ENCODE results near the gene ZSWIM7.

Gene ZSWIM7, protein sequence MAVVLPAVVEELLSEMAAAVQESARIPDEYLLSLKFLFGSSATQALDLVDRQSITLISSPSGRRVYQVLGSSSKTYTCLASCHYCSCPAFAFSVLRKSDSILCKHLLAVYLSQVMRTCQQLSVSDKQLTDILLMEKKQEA

GRCh38 chr17:15999141-15999973 lies at the start of gene ZSWIM7, which contains the start of gene TTC19:
ZSWIM7 (minus strand) TSS chr17:15999704; CDS start chr17:15999594, 110 bp downstream.
TTC19 (plus strand) TSS chr17:15999824; CDS start chr17:15999849, 25 bp downstream.
- peaks cover 22% of the 10 kb centered on the region for H3K4me1 Mint-ChIP-seq
- H3K27ac Mint-ChIP-seq, result peak within 1 kb of the TSS; percentile 94 to 99 (median 98)
- TF ChIP-seq CTCF (IDR thresholded peaks at IDR 0.05; ENCODE audit: unreplicated experiment in 3 of 3), result no peak
- peaks cover 4% of the 10 kb centered on the region for H3K9me3 Mint-ChIP-seq
- H3K36me3 Mint-ChIP-seq (ENCODE audit: low read depth), result peaks cover 45% of the 10 kb centered on the region
- H3K4me3 Mint-ChIP-seq, result peak within 1 kb of the TSS; percentile 97 to 98 (median 98)
- H3K27me3 Mint-ChIP-seq (ENCODE audit: low read depth), result no peaks in the 10 kb centered on the region

DNA sequence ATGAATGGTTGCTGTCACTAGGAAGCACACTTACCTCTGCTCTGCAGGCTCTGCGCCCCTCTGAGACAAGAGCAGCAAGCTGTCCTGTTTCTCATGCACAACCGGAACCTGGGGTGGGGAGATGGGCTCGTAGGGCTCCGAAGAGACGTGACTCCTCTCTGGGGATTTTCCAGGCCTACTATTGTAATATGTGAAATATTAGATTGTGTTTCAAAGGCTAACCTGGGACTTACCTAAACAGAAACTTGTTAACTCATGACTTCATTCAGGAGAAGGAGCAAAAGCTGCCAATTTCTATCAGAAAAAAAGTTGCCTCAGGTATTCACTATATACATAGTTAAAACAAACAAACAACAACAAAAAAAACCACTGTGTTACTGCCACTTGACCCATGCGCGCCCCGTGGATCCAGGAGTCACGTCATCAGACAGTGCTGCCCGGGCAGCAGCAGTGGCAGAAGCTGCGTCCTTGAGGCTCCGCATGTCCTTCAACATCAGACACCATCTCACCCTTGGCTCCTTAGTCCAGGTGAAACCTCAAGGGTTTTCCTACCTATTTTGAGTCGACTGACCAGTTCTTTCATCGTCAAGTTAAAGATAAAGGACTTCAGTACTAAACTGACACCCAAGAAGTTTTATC lies 49.4 kb upstream of the ZSWIM7 start:
- no peaks in the 10 kb centered on the region for H3K27me3 Mint-ChIP-seq (ENCODE audit: low read depth)
- TF ChIP-seq CTCF (IDR thresholded peaks at IDR 0.05; ENCODE audit: unreplicated experiment in 3 of 3), result no peak
- H3K27ac Mint-ChIP-seq, result no peak overlapping the region
- H3K9me3 Mint-ChIP-seq, result peaks cover 17% of the 10 kb centered on the region
- H3K4me1 Mint-ChIP-seq, result no peaks in the 10 kb centered on the region
- H3K36me3 Mint-ChIP-seq (ENCODE audit: low read depth), result peaks cover 65% of the 10 kb centered on the region
- no peak overlapping the region for H3K4me3 Mint-ChIP-seq

- H3K27me3 Mint-ChIP-seq (ENCODE audit: low read depth), result no peaks in the 10 kb centered on the region
- H3K9me3 Mint-ChIP-seq, result peaks cover 4% of the 10 kb centered on the region
- H3K4me3 Mint-ChIP-seq, result no peak overlapping the region
- H3K27ac Mint-ChIP-seq, result no peak overlapping the region
- TF ChIP-seq CTCF (IDR thresholded peaks at IDR 0.05; ENCODE audit: unreplicated experiment in 3 of 3), result no peak
- no peaks in the 10 kb centered on the region for H3K4me1 Mint-ChIP-seq
- H3K36me3 Mint-ChIP-seq (ENCODE audit: low read depth), result peaks cover 62% of the 10 kb centered on the region
Measured at GRCh38 chr17:16046966-16047365, 47.5 kb upstream of the ZSWIM7 start.

DNA sequence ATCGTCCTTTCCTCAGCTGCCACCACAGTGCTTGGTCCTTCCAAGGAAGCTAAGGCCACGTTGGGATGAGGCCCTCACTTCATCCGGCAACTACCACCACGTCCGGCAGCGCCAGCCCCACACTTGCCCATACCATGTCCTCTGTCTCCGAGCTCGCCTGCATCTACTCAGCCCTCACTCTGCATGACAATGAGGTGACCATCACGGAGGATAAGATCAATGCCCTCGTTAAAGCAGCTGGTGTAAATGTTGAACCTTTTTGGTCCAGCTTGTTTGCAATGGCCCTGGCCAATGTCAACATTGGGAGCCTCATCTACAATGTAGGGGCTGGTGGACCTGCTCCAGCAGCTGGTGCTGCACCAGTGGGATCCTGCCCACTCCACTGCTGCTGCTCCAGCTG lies 45.0 kb upstream of the ZSWIM7 start:
- no peak overlapping the region for H3K4me3 Mint-ChIP-seq
- no peak for TF ChIP-seq CTCF (IDR thresholded peaks at IDR 0.05; ENCODE audit: unreplicated experiment in 3 of 3)
- H3K4me1 Mint-ChIP-seq, result no peaks in the 10 kb centered on the region
- no peaks in the 10 kb centered on the region for H3K27me3 Mint-ChIP-seq (ENCODE audit: low read depth)
- H3K9me3 Mint-ChIP-seq, result no peaks in the 10 kb centered on the region
- H3K36me3 Mint-ChIP-seq (ENCODE audit: low read depth), result peaks cover 69% of the 10 kb centered on the region
- H3K27ac Mint-ChIP-seq, result no peak overlapping the region

- Mint-ChIP-seq H3K4me3 (no peak overlapping the region), H3K9me3 (no peaks in the 10 kb centered on the region), H3K27ac (no peak overlapping the region), H3K4me1 (no peaks in the 10 kb centered on the region), H3K36me3 (ENCODE audit: low read depth) (peaks cover 80% of the 10 kb centered on the region), H3K27me3 (ENCODE audit: low read depth) (no peaks in the 10 kb centered on the region)
- TF ChIP-seq CTCF (IDR thresholded peaks at IDR 0.05; ENCODE audit: unreplicated experiment in 3 of 3), result no peak
Measured at GRCh38 chr17:16040710-16041251, 41.3 kb upstream of the ZSWIM7 start.

Data from nephron (organoid).